A549 treated with CpdA at 1 μM for 4 hours (cell line): ENCODE measurements around the gene MAST1. TPM values are rescaled to one million over a fixed set of nuclear protein-coding genes. Genes with fewer than 3 reads are reported as not detected.

Experiments
- total RNA-seq: library from RNA; stranded (reverse); fragments of 200-300 nt; extraction: Qiagen RNA extraction; gene quantifications from 5 replicates; pipeline ENCODE4 v1.2.3, GENCODE V29; 2022; ENCODE audit warnings: low read depth

Gene MAST1
- total RNA-seq = 1.0 to 3.0 TPM (median 1.9 TPM) in 5 replicates

GRCh38 chr19:12838182-12838885 lies at the start of gene MAST1:
Gene MAST1 (plus strand): TSS chr19:12838515. CDS start chr19:12838573, 58 bp downstream.

GRCh38 chr19:12791345-12792050 lies 46.8 kb upstream of the MAST1 start, which contains the start of gene JUNB:
Gene JUNB (plus strand): TSS chr19:12791486. CDS start chr19:12791772, 286 bp downstream.

GRCh38 chr19:12801466-12802266 lies 36.6 kb upstream of the MAST1 start, which contains the start of the genes PRDX2 and THSD8:
Gene PRDX2 (minus strand): TSS chr19:12801800. CDS start chr19:12801261, 539 bp downstream.
Gene THSD8 (plus strand): TSS chr19:12802069. CDS start chr19:12802072, 3 bp downstream.

GRCh38 chr19:12806242-12807081 lies 31.9 kb upstream of the MAST1 start, which contains the start of gene RNASEH2A:
Gene RNASEH2A (plus strand): TSS chr19:12806584. CDS start chr19:12806674, 90 bp downstream.

GRCh38 chr19:12834566-12834943 lies 3.8 kb upstream of the MAST1 start, which contains the start of gene RTBDN:
Gene RTBDN (minus strand): TSS chr19:12834579. CDS start chr19:12829979, 4,600 bp downstream.

GRCh38 chr19:12881172-12881808 lies 43.0 kb downstream of the MAST1 start, which contains the start of gene DNASE2:
Gene DNASE2 (minus strand): TSS chr19:12881449. CDS start chr19:12881375, 74 bp downstream.

GRCh38 chr19:12886969-12887747 lies 48.8 kb downstream of the MAST1 start, which contains the start of gene KLF1:
Gene KLF1 (minus strand): TSS chr19:12887201. CDS start chr19:12887140, 61 bp downstream.

GRCh38 chr19:12890787-12891552 lies 52.7 kb downstream of the MAST1 start, which contains the start of gene GCDH:
Gene GCDH (plus strand): TSS chr19:12891160. CDS start chr19:12891305, 145 bp downstream.

Other genes with a start within 250 kb of the MAST1 start
- 0.55 to 0.78 TPM (median 0.62 TPM) in 5 replicates for gene ZNF490, start 227.7 kb upstream of the MAST1 start, total RNA-seq
- gene ZNF791, start 227.6 kb upstream of the MAST1 start, total RNA-seq = 4.2 to 7.9 TPM (median 5.0 TPM) in 5 replicates
- 16.4 to 20.7 TPM (median 17.5 TPM) in 5 replicates for gene MAN2B1, start 171.8 kb upstream of the MAST1 start, total RNA-seq
- gene WDR83, start 171.7 kb upstream of the MAST1 start, total RNA-seq = 7.6 to 13.8 TPM (median 10.8 TPM) in 5 replicates
- 42.7 to 54.1 TPM (median 50.9 TPM) in 5 replicates for gene DHPS, start 156.6 kb upstream of the MAST1 start, total RNA-seq
- gene GNG14, start 150.5 kb upstream of the MAST1 start, total RNA-seq = not detected in 5 replicates
- gene FBXW9, start 141.9 kb upstream of the MAST1 start, total RNA-seq = 9.4 to 13.1 TPM (median 11.1 TPM) in 5 replicates
- gene TNPO2, start 114.6 kb upstream of the MAST1 start, total RNA-seq = 26.5 to 38.1 TPM (median 34.8 TPM) in 5 replicates
- 154 to 217 TPM (median 198 TPM) in 5 replicates for gene TRIR, start 103.8 kb upstream of the MAST1 start, total RNA-seq
- 66.0 to 99.1 TPM (median 96.6 TPM) in 5 replicates for gene GET3, start 101.0 kb upstream of the MAST1 start, total RNA-seq
- 0.05 to 0.10 TPM (median 0.08 TPM) in 3 of 5 replicates, not detected in the others for gene BEST2, start 86.7 kb upstream of the MAST1 start, total RNA-seq
- 9.1 to 13.2 TPM (median 10.1 TPM) in 5 replicates for gene HOOK2, start 63.0 kb upstream of the MAST1 start, total RNA-seq
- gene JUNB, start 47.0 kb upstream of the MAST1 start, total RNA-seq = 80.8 to 152 TPM (median 131 TPM) in 5 replicates
- 0.41 to 0.94 TPM (median 0.74 TPM) in 5 replicates for gene PRDX2, start 36.7 kb upstream of the MAST1 start, total RNA-seq
- gene THSD8, start 36.4 kb upstream of the MAST1 start, total RNA-seq = 8.2 to 20.2 TPM (median 11.8 TPM) in 4 of 5 replicates, not detected in the other
- 26.5 to 49.9 TPM (median 42.8 TPM) in 5 replicates for gene RNASEH2A, start 31.9 kb upstream of the MAST1 start, total RNA-seq
- gene RTBDN, start 3.9 kb upstream of the MAST1 start, total RNA-seq = 0.10 to 0.77 TPM (median 0.27 TPM) in 4 of 5 replicates, not detected in the other
- gene DNASE2, start 42.9 kb downstream of the MAST1 start, total RNA-seq = 26.4 to 33.8 TPM (median 31.6 TPM) in 5 replicates
- gene KLF1, start 48.7 kb downstream of the MAST1 start, total RNA-seq = 0.08 TPM in 1 of 5 replicates, not detected in the others
- 8.9 to 12.5 TPM (median 9.9 TPM) in 5 replicates for gene GCDH, start 52.6 kb downstream of the MAST1 start, total RNA-seq
- 0.23 to 0.55 TPM (median 0.40 TPM) in 5 replicates for gene SYCE2, start 80.8 kb downstream of the MAST1 start, total RNA-seq
- 77.7 to 87.4 TPM (median 81.4 TPM) in 5 replicates for gene FARSA, start 95.2 kb downstream of the MAST1 start, total RNA-seq
- gene CALR, start 100.1 kb downstream of the MAST1 start, total RNA-seq = 606 to 640 TPM (median 607 TPM) in 5 replicates
- gene RAD23A, start 107.3 kb downstream of the MAST1 start, total RNA-seq = 73.6 to 84.7 TPM (median 79.2 TPM) in 5 replicates
- gene GADD45GIP1, start 118.7 kb downstream of the MAST1 start, total RNA-seq = 30.1 to 55.5 TPM (median 52.4 TPM) in 5 replicates
- gene DAND5, start 131.1 kb downstream of the MAST1 start, total RNA-seq = 0.09 to 0.16 TPM in 2 of 5 replicates, not detected in the others
- gene NFIX, start 157.0 kb downstream of the MAST1 start, total RNA-seq = 3.8 to 5.0 TPM (median 4.2 TPM) in 5 replicates